Measurements from ENCODE around the gene ZNF133.

DNA sequence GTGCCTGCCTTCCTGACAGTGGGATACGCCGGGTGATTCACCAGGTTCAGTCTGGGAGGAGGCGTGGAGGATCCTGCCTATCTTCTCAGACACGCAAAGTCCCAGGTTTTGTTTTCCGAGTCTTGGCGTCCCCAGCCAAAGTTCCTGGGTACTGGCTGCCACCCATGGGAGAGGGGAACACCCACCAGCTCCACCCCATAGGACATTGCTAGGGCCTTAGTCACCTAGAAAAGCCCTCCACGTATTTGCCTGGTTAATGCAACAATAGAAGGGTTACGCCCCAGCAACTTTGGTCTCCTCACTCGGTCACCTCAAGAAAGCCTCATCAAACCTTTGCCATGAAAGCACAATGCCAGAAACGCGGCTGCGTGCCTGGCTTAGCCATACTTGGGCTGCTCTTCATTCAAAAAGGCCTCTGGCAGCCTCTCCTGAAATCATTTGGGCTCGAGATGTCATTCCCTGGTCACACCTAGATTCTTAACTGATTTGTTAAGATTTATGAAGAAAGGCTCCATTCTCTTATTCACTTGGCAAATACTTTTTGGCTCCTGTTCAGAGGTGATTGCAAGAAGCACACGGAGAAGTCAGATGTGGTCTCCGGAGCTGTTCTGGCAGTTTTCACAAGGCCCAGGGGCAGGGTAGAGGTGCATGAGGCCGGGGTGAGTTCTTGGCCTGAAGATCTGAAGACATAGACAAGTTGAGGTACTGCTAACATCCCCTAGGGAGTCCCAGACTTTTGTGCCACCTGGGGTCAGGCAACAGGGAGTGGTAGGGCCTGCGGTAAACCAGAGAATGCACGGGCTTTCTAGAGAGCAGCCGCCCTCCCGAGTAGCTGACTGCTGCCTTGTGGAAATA lies 35.5 kb upstream of the ZNF133 start:
- TF ChIP-seq, protein P1, sequence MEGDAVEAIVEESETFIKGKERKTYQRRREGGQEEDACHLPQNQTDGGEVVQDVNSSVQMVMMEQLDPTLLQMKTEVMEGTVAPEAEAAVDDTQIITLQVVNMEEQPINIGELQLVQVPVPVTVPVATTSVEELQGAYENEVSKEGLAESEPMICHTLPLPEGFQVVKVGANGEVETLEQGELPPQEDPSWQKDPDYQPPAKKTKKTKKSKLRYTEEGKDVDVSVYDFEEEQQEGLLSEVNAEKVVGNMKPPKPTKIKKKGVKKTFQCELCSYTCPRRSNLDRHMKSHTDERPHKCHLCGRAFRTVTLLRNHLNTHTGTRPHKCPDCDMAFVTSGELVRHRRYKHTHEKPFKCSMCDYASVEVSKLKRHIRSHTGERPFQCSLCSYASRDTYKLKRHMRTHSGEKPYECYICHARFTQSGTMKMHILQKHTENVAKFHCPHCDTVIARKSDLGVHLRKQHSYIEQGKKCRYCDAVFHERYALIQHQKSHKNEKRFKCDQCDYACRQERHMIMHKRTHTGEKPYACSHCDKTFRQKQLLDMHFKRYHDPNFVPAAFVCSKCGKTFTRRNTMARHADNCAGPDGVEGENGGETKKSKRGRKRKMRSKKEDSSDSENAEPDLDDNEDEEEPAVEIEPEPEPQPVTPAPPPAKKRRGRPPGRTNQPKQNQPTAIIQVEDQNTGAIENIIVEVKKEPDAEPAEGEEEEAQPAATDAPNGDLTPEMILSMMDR (conservative IDR thresholded peaks at IDR 0.05; ENCODE audit: low read depth, low read length) = no peak
- TF ChIP-seq EZH2 (IDR thresholded peaks at IDR 0.05; ENCODE audit: borderline replicate concordance, low read depth, low read length, poor library complexity, severe bottlenecking) = no peak
